ENCODE results near the gene MED13L.

GRCh38 chr12:116222358-116222757, 55.1 kb downstream of the MED13L start:
- TF ChIP-seq POLR2AphosphoS5 (IDR thresholded peaks at IDR 0.05; ENCODE audit: low read depth, low read length): no peak
- no peak for TF ChIP-seq EP300 (IDR thresholded peaks at IDR 0.05; ENCODE audit: borderline replicate concordance in 1 of 2, low read depth in 2 of 2, low read length in 2 of 2)
- no peak for TF ChIP-seq CTCF (IDR thresholded peaks at IDR 0.05; ENCODE audit: control extremely low read depth in 1 of 3, insufficient read depth in 1 of 3, low read depth in 1 of 3, low read length in 3 of 3)
